NK-92 treated with Interleukin-12 subunit alpha and Interleukin-12 subunit beta, amount 100 ng/mL, for 24 hours (cell line): Measurements from ENCODE around the gene EPS15.

ENCODE experiments used
- DNase-seq: peaks from one replicate; lab custom pipeline; 2025; lab: John Stamatoyannopoulos, UW

EPS15 gene

GRCh38 chr1:51373898-51374297 is 145.2 kb downstream of the EPS15 start:
- no peak for DNase-seq

GRCh38 chr1:51372561-51372960 is 146.5 kb downstream of the EPS15 start:
- no peak for DNase-seq

- DNase-seq: no peak
Measured at GRCh38 chr1:51369171-51369570, 149.9 kb downstream of the EPS15 start.

GRCh38 chr1:51365774-51366173 is 153.3 kb downstream of the EPS15 start:
- DNase-seq: no peak

GRCh38 chr1:51359879-51360278 is 159.2 kb downstream of the EPS15 start:
- no peak for DNase-seq

GRCh38 chr1:51355382-51355781 is 163.7 kb downstream of the EPS15 start:
- DNase-seq: no peak

- no peak for DNase-seq
Measured at GRCh38 chr1:51354416-51354815, 164.7 kb downstream of the EPS15 start.

GRCh38 chr1:51351907-51352306 is 167.2 kb downstream of the EPS15 start:
- DNase-seq: no peak

- no peak for DNase-seq
Measured at GRCh38 chr1:51349862-51350261, 169.2 kb downstream of the EPS15 start.

- DNase-seq: no peak
Measured at GRCh38 chr1:51348147-51348527, 170.9 kb downstream of the EPS15 start.

- DNase-seq: no peak
Measured at GRCh38 chr1:51347398-51348146, 171.5 kb downstream of the EPS15 start.

GRCh38 chr1:51346086-51346942 is 172.8 kb downstream of the EPS15 start:
- DNase-seq: no peak

- no peak for DNase-seq
Measured at GRCh38 chr1:51345300-51345687, 173.8 kb downstream of the EPS15 start.

- no peak for DNase-seq
Measured at GRCh38 chr1:51344602-51345299, 174.3 kb downstream of the EPS15 start.

GRCh38 chr1:51344276-51344601 is 174.8 kb downstream of the EPS15 start:
- DNase-seq: no peak

- DNase-seq: no peak
Measured at GRCh38 chr1:51343624-51344023, 175.4 kb downstream of the EPS15 start.

- no peak for DNase-seq
Measured at GRCh38 chr1:51342591-51343206, 176.4 kb downstream of the EPS15 start.

GRCh38 chr1:51341876-51342496 is 177.1 kb downstream of the EPS15 start:
- no peak for DNase-seq

GRCh38 chr1:51340380-51340779 is 178.7 kb downstream of the EPS15 start:
- no peak for DNase-seq

GRCh38 chr1:51336711-51337110 is 182.4 kb downstream of the EPS15 start:
- DNase-seq: no peak

GRCh38 chr1:51336004-51336403 is 183.1 kb downstream of the EPS15 start:
- DNase-seq: no peak
